H9 (cell line): ENCODE results near the gene GFPT1. TPM values are rescaled to one million over a fixed set of nuclear protein-coding genes. Genes with fewer than 3 reads are reported as not detected.

ENCODE experiments used
- DNase-seq: peaks from one replicate; pipeline ENCODE4 v3.0.0-alpha.2; 2017
- H2AFZ ChIP-seq: one replicate; pipeline ENCODE4 v1.6.1; 2013; ENCODE audit warnings: mild to moderate bottlenecking, low read length, control low read depth, moderate library complexity
- H2AK5ac ChIP-seq: 2 replicates; pipeline ENCODE4 v1.6.1; 2013; ENCODE audit warnings: low read length, control low read depth, mixed read lengths; ENCODE audit not compliant: insufficient read length
- H2BK120ac ChIP-seq: one replicate; pipeline ENCODE4 v1.6.1; 2013; ENCODE audit warnings: low read depth, mild to moderate bottlenecking, low read length, control low read depth, inconsistent platforms; ENCODE audit not compliant: poor library complexity, severe bottlenecking
- H2BK12ac ChIP-seq: 2 replicates; pipeline ENCODE4 v1.6.1; 2013; ENCODE audit warnings: low read length, control low read depth, mixed read lengths, low read depth; ENCODE audit not compliant: insufficient read length
- H2BK15ac ChIP-seq: 2 replicates; pipeline ENCODE4 v1.6.1; 2013; ENCODE audit warnings: low read depth, low read length, control low read depth
- H2BK20ac ChIP-seq: one replicate; pipeline ENCODE4 v1.6.1; 2013; ENCODE audit warnings: low read depth, mild to moderate bottlenecking, low read length, control low read depth, inconsistent platforms; ENCODE audit not compliant: poor library complexity, severe bottlenecking
- H2BK5ac ChIP-seq: 2 replicates; pipeline ENCODE4 v1.6.1; 2013; ENCODE audit warnings: low read length, control low read depth, mixed read lengths; ENCODE audit not compliant: insufficient read length
- H3K14ac ChIP-seq: 2 replicates; pipeline ENCODE4 v1.6.1; 2013; ENCODE audit warnings: low read length, control low read depth; ENCODE audit not compliant: insufficient read depth
- H3K18ac ChIP-seq: 2 replicates; pipeline ENCODE4 v1.6.1; 2013; ENCODE audit warnings: low read depth, mild to moderate bottlenecking, mixed read lengths, low read length, control low read depth; ENCODE audit not compliant: insufficient read length
- H3K23ac ChIP-seq: 2 replicates; pipeline ENCODE4 v1.6.1; 2013; ENCODE audit warnings: low read length, control low read depth, mixed read lengths, low read depth; ENCODE audit not compliant: insufficient read length
- H3K23me2 ChIP-seq: 2 replicates; pipeline ENCODE4 v1.6.1; 2013; ENCODE audit warnings: low read depth, mild to moderate bottlenecking, mixed read lengths, low read length, control low read depth; ENCODE audit not compliant: insufficient read length, poor library complexity, severe bottlenecking
- H3K27ac ChIP-seq: 2 replicates; pipeline ENCODE4 v1.5.1; 2013; ENCODE audit warnings: low read length, control low read depth, mixed read lengths, low read depth; ENCODE audit not compliant: insufficient read length
- H3K27me3 ChIP-seq: 2 replicates; pipeline ENCODE4 v1.6.1; 2013; ENCODE audit warnings: low read length, control low read depth, inconsistent platforms; ENCODE audit not compliant: insufficient read depth
- H3K4ac ChIP-seq: 2 replicates; pipeline ENCODE4 v1.6.1; 2013; ENCODE audit warnings: low read depth, mild to moderate bottlenecking, control low read depth, inconsistent platforms, low read length, moderate library complexity
- H3K4me1 ChIP-seq: 2 replicates; pipeline ENCODE4 v1.6.1; 2013; ENCODE audit warnings: low read length, control low read depth, inconsistent platforms; ENCODE audit not compliant: insufficient read depth
- H3K4me2 ChIP-seq: 2 replicates; pipeline ENCODE4 v1.6.1; 2013; ENCODE audit warnings: low read length, control low read depth, mixed read lengths; ENCODE audit not compliant: insufficient read length, insufficient read depth
- H3K56ac ChIP-seq: 2 replicates; pipeline ENCODE4 v1.6.1; 2013; ENCODE audit warnings: low read depth, mild to moderate bottlenecking, mixed read lengths, low read length, control low read depth; ENCODE audit not compliant: insufficient read length
- H3K79me1 ChIP-seq: 2 replicates; pipeline ENCODE4 v1.6.1; 2013; ENCODE audit warnings: low read depth, mild to moderate bottlenecking, moderate library complexity, low read length, control low read depth, inconsistent platforms; ENCODE audit not compliant: insufficient read depth, poor library complexity, severe bottlenecking
- H3K79me2 ChIP-seq: 2 replicates; pipeline ENCODE4 v1.6.1; 2013; ENCODE audit warnings: low read length, control low read depth, inconsistent platforms; ENCODE audit not compliant: insufficient read depth
- H3K9ac ChIP-seq: 2 replicates; pipeline ENCODE4 v1.6.1; 2013; ENCODE audit warnings: low read length, control low read depth, mixed read lengths; ENCODE audit not compliant: insufficient read length; ENCODE audit errors: extremely low read depth
- H3K9me3 ChIP-seq: one replicate; pipeline ENCODE4 v1.6.1; 2013; ENCODE audit warnings: low read depth, low read length, inconsistent platforms; ENCODE audit not compliant: control insufficient read depth
- H3T11ph ChIP-seq: one replicate; pipeline ENCODE4 v1.6.1; 2013; ENCODE audit warnings: mild to moderate bottlenecking, low read length, control low read depth, inconsistent platforms
- H4K20me1 ChIP-seq: one replicate; pipeline ENCODE4 v1.6.1; 2013; ENCODE audit not compliant: control insufficient read depth, insufficient read length, insufficient read depth
- H4K5ac ChIP-seq: 2 replicates; pipeline ENCODE4 v1.6.1; 2013; ENCODE audit warnings: low read depth, mild to moderate bottlenecking, mixed read lengths, low read length, control low read depth; ENCODE audit not compliant: insufficient read length
- H4K8ac ChIP-seq: replicated peaks from 2 replicates; pipeline ENCODE4 v1.6.1; 2013; ENCODE audit warnings: low read length, control low read depth, mixed read lengths, low read depth; ENCODE audit not compliant: insufficient read length
- H4K91ac ChIP-seq: 2 replicates; pipeline ENCODE4 v1.6.1; 2013; ENCODE audit warnings: low read depth, mild to moderate bottlenecking, moderate library complexity, mixed read lengths, low read length, control low read depth; ENCODE audit not compliant: insufficient read length
- H3K27ac Mint-ChIP-seq, 3 experiments: 2 replicates in 2 of 3; 3 replicates in 1 of 3; pipeline ENCODE4 v1.8.0; 2020 to 2021; ENCODE audit warnings: mixed read lengths in 3 of 3, mild to moderate bottlenecking in 1 of 3, moderate library complexity in 1 of 3
- H3K27me3 Mint-ChIP-seq: 2 replicates; pipeline ENCODE4 v1.8.0; 2021; ENCODE audit warnings: low read depth, mild to moderate bottlenecking, moderate library complexity, mixed read lengths
- H3K36me3 Mint-ChIP-seq, 3 experiments: 2 replicates in 2 of 3; 3 replicates in 1 of 3; pipeline ENCODE4 v1.8.0; 2020 to 2021; ENCODE audit warnings: low read depth in 3 of 3, mixed read lengths in 3 of 3; ENCODE audit not compliant: insufficient read depth in 1 of 3
- H3K4me1 Mint-ChIP-seq, 2 experiments: 2 replicates each; pipeline ENCODE4 v1.8.0; 2020; ENCODE audit warnings: mixed read lengths in 2 of 2
- H3K4me3 Mint-ChIP-seq, 2 experiments: 2 replicates in 1 of 2; 3 replicates in 1 of 2; pipeline ENCODE4 v1.8.0; 2020 to 2021; ENCODE audit warnings: mild to moderate bottlenecking in 2 of 2, mixed read lengths in 2 of 2, moderate library complexity in 1 of 2
- H3K9me3 Mint-ChIP-seq, 2 experiments: 2 replicates in 1 of 2; 3 replicates in 1 of 2; pipeline ENCODE4 v1.8.0; 2020; ENCODE audit warnings: mild to moderate bottlenecking in 2 of 2, mixed read lengths in 2 of 2, moderate library complexity in 1 of 2
- CTCF ChIP-seq: fragments of 200-600 bp; sonication (generic); conservative IDR thresholded peaks from 3 replicates; pipeline ENCODE4 v1.8.0; 2021; ENCODE audit warnings: antibody characterized with exemption, mild to moderate bottlenecking
- WGBS: extraction: QIAGEN DNeasy Blood & Tissue Kit; methylation state at CpG from one replicate; pipeline ENCODE4 v1.1.7; 2013; ENCODE audit warnings: missing lambda C conversion rate, low lambda C conversion rate, mixed read lengths; ENCODE audit not compliant: insufficient read length; ENCODE audit errors: extremely low coverage; 5-methylcytosine and 5-hydroxymethylcytosine counted together
- total RNA-seq: library from RNA; stranded (reverse); gene quantifications from 2 replicates; pipeline ENCODE4 v1.2.1, GENCODE V29; 2021

Gene GFPT1
- total RNA-seq, 1 experiment from 2014 or later, result 84.4 TPM

- Histone ChIP-seq H3K4me2 (no peak overlapping the region), H4K8ac (no peak overlapping the region), H3K14ac (no peak overlapping the region), H2BK5ac (no peak overlapping the region), H3K79me2 (no peaks in the 10 kb centered on the region), H2BK15ac (no peak overlapping the region), H3K79me1 (no peaks in the 10 kb centered on the region), H2BK12ac (no peak overlapping the region), H4K20me1 (no peaks in the 10 kb centered on the region), H2AFZ (no peak overlapping the region), H2BK120ac (no peak overlapping the region), H4K91ac (no peak overlapping the region), H3T11ph (no peak overlapping the region), H3K9ac (no peak overlapping the region), H2AK5ac (no peak overlapping the region), H3K23ac (no peak overlapping the region), H2BK20ac (no peak overlapping the region), H3K56ac (no peak overlapping the region), H3K4ac (no peak overlapping the region), H3K23me2 (no peaks in the 10 kb centered on the region), H4K5ac (no peak overlapping the region), H3K18ac (no peak overlapping the region), H3K27me3 (no peaks in the 10 kb centered on the region), H3K4me1 (no peaks in the 10 kb centered on the region), H3K27ac (no peak overlapping the region), H3K9me3 (no peaks in the 10 kb centered on the region)
- no peak for TF ChIP-seq CTCF
- no peaks in the 10 kb centered on the region for H3K9me3 Mint-ChIP-seq
- DNase-seq, result no peak
- no peaks in the 10 kb centered on the region for H3K4me1 Mint-ChIP-seq
- no CpG with 5 or more reads among the region's 1 CpG for WGBS
- no peak overlapping the region for H3K4me3 Mint-ChIP-seq
- no peak overlapping the region for H3K27ac Mint-ChIP-seq
- peaks cover 3 to 54% (median 40%) of the 10 kb centered on the region in 3 experiments; a peak in 6 of 7 replicates for H3K36me3 Mint-ChIP-seq
- H3K27me3 Mint-ChIP-seq, result no peaks in the 10 kb centered on the region
Observed at GRCh38 chr2:69416147-69416546, 29.1 kb upstream of the GFPT1 start.
